HG03025 (cell line): ENCODE results near the gene SMIM31.

Experiments used
- ATAC-seq: cut with Tn5 transposase; IDR thresholded peaks from one replicate; pipeline ENCODE4 v1.9.1; 2021; ENCODE audit warnings: mild to moderate bottlenecking, moderate library complexity; ENCODE audit not compliant: unreplicated experiment, low FRiP score

Gene SMIM31

GRCh38 chr4:164780839-164781238, 26.9 kb downstream of the SMIM31 start:
- no peak for ATAC-seq

- ATAC-seq = no peak
Observed at GRCh38 chr4:164783976-164784375, 30.0 kb downstream of the SMIM31 start.

GRCh38 chr4:164789047-164789446, 35.1 kb downstream of the SMIM31 start:
- no peak for ATAC-seq

- ATAC-seq = no peak
Observed at GRCh38 chr4:164790249-164790648, 36.3 kb downstream of the SMIM31 start.

- ATAC-seq = no peak
Observed at GRCh38 chr4:164799410-164799809, 45.5 kb downstream of the SMIM31 start.

GRCh38 chr4:164800786-164801185, 46.9 kb downstream of the SMIM31 start:
- no peak for ATAC-seq

GRCh38 chr4:164802301-164802901, 48.5 kb downstream of the SMIM31 start:
- ATAC-seq = no peak

GRCh38 chr4:164803702-164804101, 49.8 kb downstream of the SMIM31 start:
- ATAC-seq = no peak

- no peak for ATAC-seq
Observed at GRCh38 chr4:164807611-164808010, 53.7 kb downstream of the SMIM31 start.

GRCh38 chr4:164813554-164813953, 59.6 kb downstream of the SMIM31 start:
- no peak for ATAC-seq

GRCh38 chr4:164815711-164816110, 61.8 kb downstream of the SMIM31 start:
- ATAC-seq = no peak

- ATAC-seq = no peak
Observed at GRCh38 chr4:164819366-164819765, 65.4 kb downstream of the SMIM31 start.

- ATAC-seq = no peak
Observed at GRCh38 chr4:164821711-164822110, 67.8 kb downstream of the SMIM31 start.

GRCh38 chr4:164824581-164824980, 70.7 kb downstream of the SMIM31 start:
- ATAC-seq = no peak

GRCh38 chr4:164828955-164829354, 75.0 kb downstream of the SMIM31 start:
- no peak for ATAC-seq

- no peak for ATAC-seq
Observed at GRCh38 chr4:164846566-164846965, 92.6 kb downstream of the SMIM31 start.

- ATAC-seq = no peak
Observed at GRCh38 chr4:164847016-164847415, 93.1 kb downstream of the SMIM31 start.

GRCh38 chr4:164847967-164848649, 94.2 kb downstream of the SMIM31 start:
- no peak for ATAC-seq
